A549 (cell line): ENCODE measurements around the gene DSP.

ENCODE experiments used
- CBX2 ChIP-seq: fragments of 200-600 bp; sonication (generic); IDR thresholded peaks from 2 replicates; pipeline ENCODE4 v1.6.1; 2016; ENCODE audit warnings: low read depth, mild to moderate bottlenecking, borderline replicate concordance
- POLR2A ChIP-seq: IDR thresholded peaks from 2 replicates; pipeline ENCODE4 v1.6.1; 2012; ENCODE audit warnings: mild to moderate bottlenecking, low read length
- POLR2AphosphoS2 ChIP-seq: conservative IDR thresholded peaks from 2 replicates; pipeline ENCODE4 v1.6.1; 2012; ENCODE audit warnings: low read length, improper control_type of control experiment, inconsistent platforms
- SREBF2 ChIP-seq: fragments of 450-650 bp; IDR thresholded peaks from 2 replicates; pipeline ENCODE4 v1.6.1; 2014; ENCODE audit warnings: mild to moderate bottlenecking, moderate library complexity
- TF ChIP-seq, protein P1 (sequence below): fragments of >200 bp; sonication (Bioruptor Twin); formaldehyde crosslinking; IDR thresholded peaks from 3 replicates; pipeline ENCODE4 v1.5.1; 2016
- TF ChIP-seq, protein P2 (sequence below): fragments of 200-600 bp; sonication (generic); IDR thresholded peaks from 2 replicates; pipeline ENCODE4 v1.6.1; 2016; ENCODE audit warnings: antibody characterized with exemption, mild to moderate bottlenecking, moderate library complexity
- TF ChIP-seq, protein P3 (sequence below): IDR thresholded peaks from 2 replicates; pipeline ENCODE4 v1.6.1; 2012; ENCODE audit warnings: low read depth, borderline replicate concordance

DNA sequence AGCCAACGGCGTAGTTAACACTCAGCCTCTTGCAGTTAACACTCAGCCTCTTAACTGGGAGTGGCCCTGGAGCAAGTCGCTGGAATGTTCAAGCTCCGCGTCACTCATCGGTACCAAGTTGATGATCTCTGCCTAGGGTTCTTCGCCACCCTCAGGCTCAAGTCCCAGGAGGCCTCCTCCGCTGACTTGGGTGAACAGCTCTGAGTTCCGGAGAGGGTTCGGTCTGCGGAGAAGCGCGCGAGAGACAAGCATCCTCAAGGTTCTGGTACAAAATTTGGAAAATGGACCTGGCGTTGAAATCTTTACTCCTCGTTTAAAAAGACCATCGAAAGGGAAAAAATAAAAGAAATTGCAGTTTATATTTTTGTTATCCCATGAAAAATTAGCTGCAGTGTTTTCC, 876 bp upstream of the DSP start:
- TF ChIP-seq, protein P1, sequence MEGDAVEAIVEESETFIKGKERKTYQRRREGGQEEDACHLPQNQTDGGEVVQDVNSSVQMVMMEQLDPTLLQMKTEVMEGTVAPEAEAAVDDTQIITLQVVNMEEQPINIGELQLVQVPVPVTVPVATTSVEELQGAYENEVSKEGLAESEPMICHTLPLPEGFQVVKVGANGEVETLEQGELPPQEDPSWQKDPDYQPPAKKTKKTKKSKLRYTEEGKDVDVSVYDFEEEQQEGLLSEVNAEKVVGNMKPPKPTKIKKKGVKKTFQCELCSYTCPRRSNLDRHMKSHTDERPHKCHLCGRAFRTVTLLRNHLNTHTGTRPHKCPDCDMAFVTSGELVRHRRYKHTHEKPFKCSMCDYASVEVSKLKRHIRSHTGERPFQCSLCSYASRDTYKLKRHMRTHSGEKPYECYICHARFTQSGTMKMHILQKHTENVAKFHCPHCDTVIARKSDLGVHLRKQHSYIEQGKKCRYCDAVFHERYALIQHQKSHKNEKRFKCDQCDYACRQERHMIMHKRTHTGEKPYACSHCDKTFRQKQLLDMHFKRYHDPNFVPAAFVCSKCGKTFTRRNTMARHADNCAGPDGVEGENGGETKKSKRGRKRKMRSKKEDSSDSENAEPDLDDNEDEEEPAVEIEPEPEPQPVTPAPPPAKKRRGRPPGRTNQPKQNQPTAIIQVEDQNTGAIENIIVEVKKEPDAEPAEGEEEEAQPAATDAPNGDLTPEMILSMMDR = no peak
- TF ChIP-seq, protein P2, sequence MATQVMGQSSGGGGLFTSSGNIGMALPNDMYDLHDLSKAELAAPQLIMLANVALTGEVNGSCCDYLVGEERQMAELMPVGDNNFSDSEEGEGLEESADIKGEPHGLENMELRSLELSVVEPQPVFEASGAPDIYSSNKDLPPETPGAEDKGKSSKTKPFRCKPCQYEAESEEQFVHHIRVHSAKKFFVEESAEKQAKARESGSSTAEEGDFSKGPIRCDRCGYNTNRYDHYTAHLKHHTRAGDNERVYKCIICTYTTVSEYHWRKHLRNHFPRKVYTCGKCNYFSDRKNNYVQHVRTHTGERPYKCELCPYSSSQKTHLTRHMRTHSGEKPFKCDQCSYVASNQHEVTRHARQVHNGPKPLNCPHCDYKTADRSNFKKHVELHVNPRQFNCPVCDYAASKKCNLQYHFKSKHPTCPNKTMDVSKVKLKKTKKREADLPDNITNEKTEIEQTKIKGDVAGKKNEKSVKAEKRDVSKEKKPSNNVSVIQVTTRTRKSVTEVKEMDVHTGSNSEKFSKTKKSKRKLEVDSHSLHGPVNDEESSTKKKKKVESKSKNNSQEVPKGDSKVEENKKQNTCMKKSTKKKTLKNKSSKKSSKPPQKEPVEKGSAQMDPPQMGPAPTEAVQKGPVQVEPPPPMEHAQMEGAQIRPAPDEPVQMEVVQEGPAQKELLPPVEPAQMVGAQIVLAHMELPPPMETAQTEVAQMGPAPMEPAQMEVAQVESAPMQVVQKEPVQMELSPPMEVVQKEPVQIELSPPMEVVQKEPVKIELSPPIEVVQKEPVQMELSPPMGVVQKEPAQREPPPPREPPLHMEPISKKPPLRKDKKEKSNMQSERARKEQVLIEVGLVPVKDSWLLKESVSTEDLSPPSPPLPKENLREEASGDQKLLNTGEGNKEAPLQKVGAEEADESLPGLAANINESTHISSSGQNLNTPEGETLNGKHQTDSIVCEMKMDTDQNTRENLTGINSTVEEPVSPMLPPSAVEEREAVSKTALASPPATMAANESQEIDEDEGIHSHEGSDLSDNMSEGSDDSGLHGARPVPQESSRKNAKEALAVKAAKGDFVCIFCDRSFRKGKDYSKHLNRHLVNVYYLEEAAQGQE = no peak
- TF ChIP-seq SREBF2 (no peak), CBX2 (no peak), POLR2AphosphoS2 (no peak), POLR2A (no peak)
- TF ChIP-seq, protein P3, sequence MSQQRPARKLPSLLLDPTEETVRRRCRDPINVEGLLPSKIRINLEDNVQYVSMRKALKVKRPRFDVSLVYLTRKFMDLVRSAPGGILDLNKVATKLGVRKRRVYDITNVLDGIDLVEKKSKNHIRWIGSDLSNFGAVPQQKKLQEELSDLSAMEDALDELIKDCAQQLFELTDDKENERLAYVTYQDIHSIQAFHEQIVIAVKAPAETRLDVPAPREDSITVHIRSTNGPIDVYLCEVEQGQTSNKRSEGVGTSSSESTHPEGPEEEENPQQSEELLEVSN = no peak
